ENCODE measurements around the gene CD55. TPM values are rescaled to one million over a fixed set of nuclear protein-coding genes. Genes with fewer than 3 reads are reported as not detected.

CD55 gene
- polyA plus RNA-seq, 2 donors: 48.6 to 118 TPM

GRCh38 chr1:207405814-207406213, 84.3 kb downstream of the CD55 start:
- Histone ChIP-seq H3K4me3 (ENCODE audit: low read depth in 1 of 2, low read length in 2 of 2) (no peak overlapping the region), H3K27ac (ENCODE audit: low read depth in 2 of 2, low read length in 1 of 2) (no peak overlapping the region), H3K9me3 (ENCODE audit: control insufficient read depth in 2 of 2, insufficient read depth in 1 of 2, low read depth in 1 of 2, low read length in 1 of 2) (no peaks in the 10 kb centered on the region), H3K36me3 (ENCODE audit: control insufficient read depth in 2 of 2, insufficient read depth in 2 of 2, low read length in 1 of 2) (no peaks in the 10 kb centered on the region), H3K4me1 (ENCODE audit: control insufficient read depth in 2 of 2, insufficient read depth in 2 of 2, low read length in 1 of 2) (no peaks in the 10 kb centered on the region), H3K27me3 (ENCODE audit: control insufficient read depth in 1 of 2, insufficient read depth in 2 of 2, low read length in 2 of 2) (no peaks in the 10 kb centered on the region)

- H3K4me3 ChIP-seq (ENCODE audit: low read depth in 1 of 2, low read length in 2 of 2): no peak overlapping the region
- no peaks in the 10 kb centered on the region for H3K27me3 ChIP-seq (ENCODE audit: control insufficient read depth in 1 of 2, insufficient read depth in 2 of 2, low read length in 2 of 2)
- H3K4me1 ChIP-seq (ENCODE audit: control insufficient read depth in 2 of 2, insufficient read depth in 2 of 2, low read length in 1 of 2): no peaks in the 10 kb centered on the region
- H3K9me3 ChIP-seq (ENCODE audit: control insufficient read depth in 2 of 2, insufficient read depth in 1 of 2, low read depth in 1 of 2, low read length in 1 of 2): no peaks in the 10 kb centered on the region
- no peak overlapping the region for H3K27ac ChIP-seq (ENCODE audit: low read depth in 2 of 2, low read length in 1 of 2)
- 20 to 37% methylated on average over 1 of the region's 1 CpG for WGBS, 2 donors
- no peaks in the 10 kb centered on the region for H3K36me3 ChIP-seq (ENCODE audit: control insufficient read depth in 2 of 2, insufficient read depth in 2 of 2, low read length in 1 of 2)
Observed at GRCh38 chr1:207407655-207408260, 86.3 kb downstream of the CD55 start.

Other genes with a start within 250 kb of the CD55 start
- gene C4BPB, start 232.8 kb upstream of the CD55 start, polyA plus RNA-seq: under 1 TPM in 1 of 2 donors, not detected in 1; 0.08 TPM
- under 1 TPM in 1 of 2 donors, not detected in 1; 0.01 TPM for gene C4BPA, start 217.4 kb upstream of the CD55 start, polyA plus RNA-seq
- gene CR2, start 132.7 kb downstream of the CD55 start, polyA plus RNA-seq: under 1 TPM; 0.02 to 0.06 TPM
- under 1 TPM; 0.06 to 0.12 TPM for gene CR1, start 174.5 kb downstream of the CD55 start, polyA plus RNA-seq

All from esophagus (tissue), 2 donors.